Stimulated activated CD4-positive, alpha-beta T cell treated with anti-CD3 and anti-CD28 coated beads, Interleukin-12 subunit alpha, Interleukin-12 subunit beta, amount 100 ng/mL, for 4 hours (primary cell): ENCODE measurements around the gene MME.

Experiments
- DNase-seq: peaks from one replicate; pipeline ENCODE4 v3.0.0-alpha.2; 2020

Gene MME

DNA sequence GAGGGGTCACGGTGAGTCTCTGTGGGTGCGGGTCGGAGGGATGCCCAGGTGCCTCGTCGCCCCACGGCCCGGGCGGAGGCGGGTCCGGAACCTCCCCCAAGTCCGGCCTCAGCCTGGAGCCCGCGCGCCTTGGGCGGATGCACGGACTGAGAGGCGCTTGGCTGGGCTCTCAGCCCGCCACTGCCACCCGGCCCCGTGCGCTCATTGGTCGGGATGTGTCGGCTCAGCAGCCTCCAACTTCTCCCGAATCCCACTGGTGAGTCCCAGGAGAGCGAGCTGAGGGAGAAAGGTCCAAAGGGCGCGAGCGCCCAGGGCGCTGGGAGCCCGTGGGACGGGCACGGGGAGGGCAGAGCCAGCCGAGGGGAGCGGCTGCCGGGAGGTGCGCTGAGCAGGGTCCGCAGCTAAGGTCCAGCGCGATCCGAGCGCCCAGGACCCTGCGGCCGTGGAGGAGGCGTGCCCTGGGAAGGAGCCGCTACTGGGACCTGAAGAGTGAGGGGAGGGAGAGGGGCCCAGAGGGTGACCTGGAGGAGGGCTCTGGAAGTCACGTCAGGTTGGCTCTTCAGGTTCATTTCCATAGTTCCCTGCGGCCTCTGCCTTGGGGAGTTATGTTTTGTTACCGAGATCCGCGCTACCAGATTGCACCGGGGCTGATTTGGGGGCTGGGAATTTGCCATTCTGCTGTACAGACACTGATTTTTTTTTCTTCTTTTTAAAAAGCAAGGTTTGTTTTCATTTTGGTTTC lies at the start of gene MME:
Gene MME (plus strand): TSS at position 574 of the 742 bp plus-strand sequence. CDS start 3,849 bp downstream, outside the sequence.
- DNase-seq: no peak

DNA sequence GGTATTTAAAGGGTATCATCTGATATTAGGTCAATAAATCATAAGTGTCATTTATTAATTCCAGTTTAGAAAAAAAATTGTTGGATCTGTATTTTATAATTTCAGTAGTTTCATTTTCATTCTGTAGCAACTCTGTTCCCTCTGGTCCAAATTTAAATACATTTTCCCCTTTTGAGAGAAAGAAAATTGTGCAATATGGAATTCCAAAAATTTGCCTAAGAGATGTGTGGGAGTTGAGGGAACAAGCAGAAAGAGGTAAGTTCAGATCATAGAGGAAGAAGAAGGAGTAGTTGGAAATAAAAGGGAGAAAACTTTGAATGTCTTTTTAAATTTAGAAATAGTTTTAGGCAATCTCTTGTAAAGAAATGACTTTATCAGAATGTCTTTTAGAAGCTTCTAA lies 48.9 kb upstream of the MME start:
- no peak for DNase-seq

DNA sequence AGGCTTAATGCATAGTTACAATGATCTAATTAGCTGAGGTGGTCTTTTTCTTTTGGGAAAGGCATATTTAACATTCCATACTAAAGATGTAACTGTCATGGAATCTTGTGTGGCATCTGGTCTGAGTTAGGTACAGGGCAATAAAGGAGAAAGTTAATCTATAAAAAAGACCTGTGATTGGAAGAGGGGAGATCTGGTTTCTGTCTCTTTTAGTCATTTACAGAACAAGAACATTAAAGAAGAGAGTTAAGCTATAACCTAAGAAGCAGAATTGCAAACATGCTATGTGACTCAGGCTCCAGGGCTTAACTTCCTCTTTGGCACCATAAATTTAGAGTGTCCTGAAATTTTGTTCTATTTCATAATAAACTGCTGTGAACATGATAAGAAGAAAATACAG lies 47.2 kb upstream of the MME start:
- DNase-seq: no peak

DNA sequence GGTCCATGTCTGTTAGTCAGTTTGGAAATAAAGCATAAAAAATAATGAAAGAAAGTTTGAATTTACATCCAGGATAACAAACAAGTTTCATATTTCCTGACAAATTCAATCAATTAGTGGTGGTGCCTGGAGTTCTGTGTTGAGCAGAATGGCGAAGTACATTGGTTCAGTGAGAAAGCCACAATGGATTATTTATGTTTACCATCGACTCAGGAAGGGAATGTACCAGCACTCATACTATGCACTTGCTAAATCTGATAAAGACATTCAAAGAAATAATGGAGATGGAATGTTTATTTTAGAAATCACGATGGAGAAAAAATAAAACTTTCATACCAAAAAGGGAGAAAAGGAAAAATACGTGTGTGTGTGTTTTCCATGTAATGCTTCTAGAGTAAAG lies 45.3 kb upstream of the MME start:
- DNase-seq: no peak

DNA sequence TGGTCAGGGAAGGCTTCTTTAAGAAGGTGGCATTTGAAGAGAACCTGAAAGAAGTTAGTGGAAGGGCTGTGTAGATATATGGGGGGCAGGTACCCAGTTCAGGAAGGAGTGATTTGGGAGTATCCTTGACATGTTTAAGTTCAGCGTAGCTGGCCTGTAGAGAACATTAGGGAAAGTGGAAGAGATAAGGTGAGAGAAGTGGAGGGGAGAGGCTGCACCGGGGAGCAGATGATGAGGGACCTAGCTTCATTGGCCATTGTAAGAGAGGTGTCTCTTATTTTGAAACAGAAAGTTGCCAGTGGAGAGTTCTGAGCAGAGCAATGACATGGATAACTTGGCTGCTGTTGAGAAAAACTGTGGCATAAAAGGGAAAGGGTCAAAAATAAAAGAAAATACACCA lies 44.6 kb upstream of the MME start:
- DNase-seq: no peak

DNA sequence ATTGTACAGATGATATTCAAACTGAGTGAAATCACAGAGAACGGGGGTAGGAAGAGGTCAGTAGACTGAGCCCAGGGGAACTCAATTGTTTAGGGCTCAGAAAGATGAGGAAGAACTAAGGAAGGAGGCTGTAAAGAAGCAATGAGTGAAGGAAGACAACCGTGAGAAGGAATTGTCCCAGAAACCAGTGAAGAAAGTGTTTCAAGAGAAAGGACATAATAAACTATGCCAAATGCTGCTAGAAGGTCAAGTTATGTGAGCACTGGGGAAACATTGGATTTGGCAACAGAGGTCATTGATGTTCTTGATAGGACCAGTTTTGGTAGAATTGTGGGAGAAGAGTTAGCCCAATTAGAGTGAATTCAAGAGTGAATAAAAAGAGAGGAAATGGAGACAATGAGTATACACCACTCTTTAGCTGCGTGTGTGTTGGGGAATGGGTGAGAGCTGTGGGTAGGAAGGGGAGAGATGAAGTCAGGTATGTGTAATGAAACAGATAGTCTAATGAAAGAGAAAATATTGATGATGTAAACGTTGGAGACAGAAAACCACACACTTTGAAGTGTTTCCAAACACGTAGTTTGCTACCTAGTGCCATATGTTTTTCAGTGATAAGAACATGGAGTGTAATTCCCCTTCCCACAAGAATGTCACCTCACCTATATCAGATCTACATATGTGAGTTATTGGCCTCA lies 42.5 kb upstream of the MME start:
- DNase-seq: no peak

DNA sequence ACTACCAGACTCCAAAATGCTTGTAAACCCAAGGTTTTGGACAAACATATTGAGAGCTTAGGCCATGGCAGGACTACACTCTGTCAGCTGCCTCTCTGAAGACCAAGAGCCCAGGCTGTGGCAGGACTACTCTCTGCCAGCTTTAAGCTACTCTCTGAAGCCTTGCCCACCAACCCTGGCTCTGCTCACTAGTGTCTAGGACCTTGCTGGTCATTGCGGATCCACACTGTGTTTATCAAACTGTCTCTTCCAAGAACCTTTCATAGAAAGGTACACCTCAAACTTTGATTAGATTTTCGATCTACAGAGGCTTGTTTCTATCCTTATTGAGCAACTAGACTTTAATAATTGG lies 41.9 kb upstream of the MME start:
- no peak for DNase-seq

DNA sequence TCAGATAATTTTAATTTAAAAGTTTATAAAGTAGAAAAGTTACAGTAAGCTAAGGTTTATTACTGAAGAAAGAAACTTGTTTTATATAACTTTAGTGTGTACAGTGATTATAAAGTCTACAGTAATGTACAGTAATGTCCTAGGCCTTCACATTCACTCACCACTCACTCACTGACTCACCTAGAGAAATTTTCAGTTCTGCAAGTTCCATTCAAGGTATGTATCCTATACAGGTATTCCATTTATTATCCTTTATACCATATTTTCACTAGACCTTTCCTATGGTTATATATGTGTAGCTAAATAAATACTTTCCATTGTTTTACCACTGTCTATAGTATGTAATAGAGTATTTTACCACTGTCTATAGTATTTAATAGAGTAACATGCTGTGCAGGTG lies 33.2 kb upstream of the MME start:
- no peak for DNase-seq

DNA sequence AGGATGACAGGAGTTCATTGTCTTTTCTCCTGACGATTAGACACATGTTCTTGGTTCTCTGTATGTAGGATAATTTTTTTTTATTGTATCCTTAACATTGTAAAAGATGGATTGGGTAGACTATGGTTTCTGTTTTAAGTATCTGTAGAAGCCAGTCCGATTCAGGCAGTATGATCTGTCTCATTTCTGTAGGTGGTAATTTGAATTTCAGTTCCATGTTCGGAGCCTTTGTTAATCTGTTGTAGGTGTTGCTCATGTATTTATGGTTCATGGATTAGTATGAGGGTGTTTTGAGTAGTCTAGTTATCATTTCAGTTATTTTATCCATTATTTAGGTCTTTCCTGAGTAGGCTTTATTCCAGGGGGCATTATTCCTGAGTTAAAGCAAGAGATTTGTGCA lies 32.4 kb upstream of the MME start:
- no peak for DNase-seq

DNA sequence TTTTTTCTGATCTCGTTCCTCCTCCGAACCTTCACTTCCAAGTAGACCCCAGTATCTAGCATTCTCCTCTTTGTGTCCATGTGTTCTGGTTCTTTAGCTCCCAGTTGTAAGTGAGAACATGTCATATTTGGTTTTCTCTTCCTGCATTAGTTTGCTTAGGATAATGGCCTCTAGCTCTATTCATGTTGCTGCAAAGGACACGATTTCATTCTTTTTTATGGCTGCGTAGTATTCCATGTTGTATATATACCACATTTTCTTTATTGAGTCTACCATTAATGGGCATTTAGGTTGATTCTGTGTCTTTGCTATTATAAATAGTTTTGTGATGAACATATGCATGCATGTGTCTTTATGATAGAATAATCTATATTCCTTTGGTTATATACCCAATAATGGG lies 30.2 kb upstream of the MME start:
- no peak for DNase-seq

DNA sequence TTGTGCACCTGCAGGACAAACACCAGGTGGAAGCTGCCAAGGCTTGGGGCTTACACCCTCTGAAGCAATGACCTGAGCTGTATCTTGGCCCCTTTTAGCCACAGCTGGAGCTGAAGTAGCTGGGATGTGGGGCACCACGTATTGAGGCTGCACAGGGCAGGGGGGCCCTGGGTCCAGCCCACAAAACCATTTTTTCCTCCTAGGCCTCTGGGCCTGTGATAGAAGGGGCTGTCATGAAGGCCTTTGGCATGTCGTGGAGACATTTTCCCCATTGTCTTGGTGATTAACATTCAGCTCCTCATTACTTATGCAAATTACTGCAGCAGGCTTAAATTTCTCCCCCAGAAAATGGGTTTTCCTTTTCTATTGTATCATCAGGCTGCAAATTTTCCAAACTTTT lies 27.6 kb upstream of the MME start:
- no peak for DNase-seq

DNA sequence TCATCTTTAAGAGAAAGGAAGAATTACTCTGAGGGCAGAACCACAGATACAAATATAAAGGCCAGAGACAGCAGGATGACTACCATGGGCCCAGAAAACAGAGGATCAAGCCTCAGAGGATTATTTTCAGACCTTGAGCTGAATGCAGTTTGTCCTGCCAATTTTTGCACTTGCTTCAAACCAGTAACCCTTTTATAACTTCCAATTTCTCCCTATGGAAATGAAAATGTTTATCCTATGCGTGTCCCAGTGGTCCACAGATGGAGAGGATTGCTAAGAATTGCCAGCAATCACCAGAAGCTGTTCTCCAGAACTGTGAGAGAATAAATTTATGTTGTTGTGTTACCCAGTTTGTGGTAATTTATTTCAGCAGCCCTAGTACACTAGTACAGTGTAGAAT lies 26.4 kb upstream of the MME start:
- DNase-seq: no peak

DNA sequence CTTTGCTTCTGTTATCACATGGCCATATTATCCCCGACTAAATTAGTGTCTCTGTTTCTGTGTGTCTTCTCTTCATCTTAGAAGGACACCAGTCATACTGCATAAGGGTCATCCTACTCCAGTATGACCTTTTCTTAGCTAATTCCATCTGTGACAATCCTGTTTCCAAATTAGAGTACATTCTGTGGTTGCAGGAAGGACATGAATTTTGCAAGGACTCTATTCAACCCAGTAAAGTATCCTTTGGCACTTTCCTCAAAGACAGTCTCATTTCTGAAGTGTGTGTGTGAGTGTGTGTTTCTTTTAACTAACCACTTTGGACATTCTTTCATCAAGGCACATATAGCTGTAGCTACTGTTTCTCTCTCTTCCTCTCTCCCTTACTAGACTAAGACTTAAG lies 15.2 kb upstream of the MME start:
- no peak for DNase-seq

DNA sequence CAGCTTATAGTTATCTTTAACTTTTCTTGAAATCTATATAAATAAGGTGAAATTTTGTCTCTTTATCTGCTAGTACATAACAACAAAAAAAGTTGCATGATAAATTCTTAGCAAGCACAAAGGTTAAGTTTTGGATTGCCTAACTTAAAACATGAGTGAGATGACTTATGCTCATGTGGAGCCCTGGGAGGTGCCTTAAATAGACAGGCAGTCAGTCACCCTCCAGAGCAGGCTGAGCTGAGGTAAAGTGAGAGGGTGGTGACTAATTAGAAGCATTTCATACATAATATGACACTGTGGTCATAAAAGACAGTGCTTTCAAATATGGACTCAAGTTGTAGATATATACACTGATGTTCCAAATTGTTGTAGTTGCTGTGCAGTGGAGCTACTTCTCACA lies 14.6 kb upstream of the MME start:
- DNase-seq: no peak

DNA sequence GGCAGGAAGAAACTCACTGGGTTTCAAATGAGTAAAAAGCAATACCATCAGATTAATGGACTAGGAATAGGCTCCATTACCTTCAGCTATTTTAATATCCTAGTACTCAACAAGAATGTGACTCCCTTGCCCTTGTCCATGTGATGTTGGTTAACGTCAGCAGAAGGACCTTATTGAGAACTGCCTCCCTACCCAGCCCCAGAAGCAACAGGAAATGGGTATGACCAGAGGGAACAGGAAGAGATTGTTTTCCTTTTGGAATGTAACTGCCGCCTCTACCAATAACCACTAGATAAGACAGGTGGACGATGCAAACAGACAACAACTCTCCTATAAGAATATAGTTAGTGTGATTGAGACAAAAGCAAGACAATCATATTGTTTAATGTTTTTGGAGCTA lies 10.4 kb upstream of the MME start:
- no peak for DNase-seq

DNA sequence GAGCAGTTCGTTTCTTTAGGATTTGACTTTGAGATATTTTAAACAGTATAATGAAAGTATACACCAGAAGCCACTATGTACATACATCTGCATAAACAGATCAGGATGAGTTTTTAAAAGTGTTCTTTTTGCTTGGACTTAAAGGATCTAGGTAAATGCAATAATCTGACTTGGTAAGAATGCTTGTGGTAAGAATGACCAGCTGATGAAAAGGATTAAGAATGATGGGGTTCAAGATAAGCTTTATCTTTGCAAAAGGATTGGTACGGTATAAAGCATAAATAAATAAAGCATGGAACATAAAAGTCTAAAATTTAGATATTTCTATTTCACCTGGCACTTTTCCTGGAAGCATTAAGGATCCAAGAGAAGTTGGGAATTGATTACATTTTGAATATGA lies 9.8 kb upstream of the MME start:
- no peak for DNase-seq

DNA sequence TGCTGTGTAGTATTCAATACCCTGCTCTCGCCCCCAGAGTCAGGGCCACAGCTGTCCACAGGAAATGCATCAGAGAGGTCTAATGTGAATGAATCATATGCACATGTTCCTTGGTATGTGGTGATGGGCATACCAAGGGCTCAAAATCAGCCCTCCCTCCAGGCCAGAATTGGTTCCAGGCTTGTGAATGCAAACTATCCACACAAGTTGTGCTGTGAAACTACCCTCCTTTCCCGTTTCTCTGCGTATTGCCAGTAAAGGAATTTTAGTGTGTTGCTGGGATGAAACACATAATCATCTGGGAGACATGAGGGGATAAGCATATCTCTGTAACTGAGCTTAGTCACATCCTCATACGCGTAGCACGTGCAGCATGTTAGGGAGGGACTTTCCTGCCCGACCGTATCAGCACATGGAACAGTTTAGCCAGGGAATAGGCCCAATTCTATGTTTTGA lies 9.2 kb upstream of the MME start:
- no peak for DNase-seq

DNA sequence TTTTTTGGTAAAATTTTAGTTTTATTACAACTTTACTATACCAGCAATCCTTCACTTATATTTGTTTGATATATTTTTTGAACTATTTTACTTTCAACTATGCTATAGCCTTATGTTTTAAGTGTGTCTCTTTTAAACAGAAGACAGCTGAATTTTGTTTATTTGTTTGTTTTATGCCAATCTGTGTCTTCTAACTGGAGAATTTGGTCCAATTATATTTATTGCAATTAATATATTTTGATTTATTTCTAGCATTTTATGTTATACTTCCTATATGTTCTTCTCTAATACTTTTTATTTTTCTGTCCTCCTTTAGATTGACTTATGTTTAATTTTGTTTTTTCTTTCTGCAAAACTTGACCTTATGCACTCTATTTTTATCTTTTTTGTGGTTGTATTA lies 4.9 kb upstream of the MME start:
- DNase-seq: no peak

DNA sequence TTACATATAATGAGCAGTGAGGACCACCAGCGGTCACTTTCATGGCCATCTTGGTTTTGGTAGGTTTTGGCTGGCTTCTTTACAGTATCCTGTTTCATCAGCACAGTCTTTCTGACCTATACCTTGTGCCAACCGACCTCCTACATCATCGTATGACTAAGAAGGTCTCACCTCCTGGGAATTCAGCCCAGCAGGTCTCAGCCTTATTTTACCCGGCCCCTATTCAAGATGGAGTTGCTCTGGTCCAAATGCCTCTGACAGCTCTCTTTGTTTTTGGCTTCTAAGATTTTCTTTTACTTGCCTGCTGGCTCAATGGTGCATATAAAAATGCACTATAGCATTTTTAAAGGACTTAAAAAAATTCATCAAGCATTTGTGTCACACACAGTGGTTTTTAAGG lies 3.2 kb upstream of the MME start:
- DNase-seq: no peak

DNA sequence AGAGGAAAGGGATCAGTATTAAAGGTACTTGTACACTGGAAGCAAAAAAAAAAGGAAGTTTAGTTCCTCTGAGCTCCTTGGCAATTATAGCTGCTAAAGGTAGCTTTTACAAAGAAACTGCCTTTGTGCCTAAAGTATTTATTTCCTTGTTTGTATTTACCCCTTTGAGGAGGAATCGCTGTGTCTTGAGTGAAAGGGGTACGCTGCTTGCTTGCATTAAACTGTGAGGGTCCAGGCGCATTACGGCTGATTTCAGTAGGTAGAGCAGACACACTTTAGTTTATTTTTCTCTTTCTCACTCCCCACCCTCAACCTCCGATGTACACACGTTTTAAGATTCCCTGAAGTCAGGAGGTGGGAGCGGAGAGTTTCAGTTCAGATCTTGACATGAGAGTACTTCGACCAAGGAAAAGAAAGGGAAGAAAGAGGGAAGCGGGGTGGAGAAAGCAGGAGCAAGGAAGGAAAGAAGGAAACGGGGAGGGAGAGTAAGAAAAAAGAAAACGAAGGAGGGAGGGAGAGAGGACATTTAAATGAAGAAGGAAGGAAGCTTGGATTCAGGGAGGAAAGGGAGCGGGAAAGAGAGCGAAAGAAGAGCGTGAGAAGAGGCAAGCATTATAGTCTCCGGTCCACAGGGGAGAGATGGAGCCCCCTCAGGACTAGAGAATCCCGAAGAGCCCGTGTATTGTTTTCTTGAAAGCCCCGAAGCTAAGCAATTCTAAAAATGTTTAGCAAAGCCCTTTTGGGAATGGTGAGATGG lies 1.2 kb upstream of the MME start:
- no peak for DNase-seq

DNA sequence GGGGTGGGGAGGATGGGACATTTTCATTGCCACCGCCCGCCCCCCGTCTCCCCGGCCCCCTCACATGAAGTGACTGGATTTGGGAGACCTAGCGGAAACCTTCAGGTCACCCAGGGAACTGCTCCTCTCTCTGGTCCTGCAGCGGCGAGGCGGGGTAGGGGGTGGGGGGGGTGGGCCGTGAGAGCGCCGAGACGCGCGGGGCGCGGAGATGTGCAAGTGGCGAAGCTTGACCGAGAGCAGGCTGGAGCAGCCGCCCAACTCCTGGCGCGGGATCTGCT lies 712 bp upstream of the MME start:
- DNase-seq: no peak

DNA sequence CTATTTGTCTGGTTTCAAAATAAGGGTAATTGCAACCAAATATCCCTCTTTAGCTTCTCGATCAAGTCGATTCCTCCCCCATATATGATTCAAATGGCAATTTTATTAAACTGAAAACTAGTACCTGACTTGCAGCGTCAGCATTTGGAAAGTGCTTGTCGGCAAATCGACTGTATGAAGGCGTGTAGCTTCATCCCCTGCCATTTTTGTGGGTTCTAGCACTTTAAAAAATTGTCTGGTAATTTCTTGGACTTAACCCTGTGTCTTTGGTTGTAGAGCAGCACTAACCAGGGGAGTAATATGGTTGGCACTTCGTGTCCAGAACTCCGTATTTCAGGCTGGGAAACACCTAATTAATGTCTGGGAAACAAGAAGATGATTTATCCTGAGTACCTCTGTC lies 573 bp downstream of the MME start:
- no peak for DNase-seq

DNA sequence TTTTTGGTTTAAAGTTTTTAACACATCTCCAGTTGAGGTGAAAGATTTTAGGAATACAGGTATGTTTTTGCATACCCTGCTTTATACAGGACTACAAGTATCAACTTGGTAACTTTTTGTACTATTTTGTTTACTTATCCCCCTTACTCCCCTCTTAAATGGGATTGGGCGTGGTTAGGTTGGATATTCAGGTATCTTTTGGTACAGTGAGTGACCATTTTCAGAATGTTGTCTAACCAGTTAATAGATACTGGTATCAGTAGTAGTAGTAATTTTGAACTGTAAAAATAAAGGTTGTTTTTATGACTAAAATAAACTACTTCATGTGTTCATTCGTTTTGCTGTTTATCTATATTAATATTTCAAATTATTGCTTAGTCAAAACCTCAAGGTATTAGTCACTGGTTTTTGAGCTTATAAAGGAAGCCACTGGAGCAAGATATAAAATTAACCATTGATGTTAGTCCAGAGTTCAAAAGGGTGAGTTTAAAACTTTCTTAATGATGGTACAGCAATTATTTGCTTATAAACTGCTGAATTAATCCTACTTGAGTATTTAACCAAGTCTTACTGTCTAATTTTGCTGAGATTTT lies 3.3 kb downstream of the MME start:
- no peak for DNase-seq

DNA sequence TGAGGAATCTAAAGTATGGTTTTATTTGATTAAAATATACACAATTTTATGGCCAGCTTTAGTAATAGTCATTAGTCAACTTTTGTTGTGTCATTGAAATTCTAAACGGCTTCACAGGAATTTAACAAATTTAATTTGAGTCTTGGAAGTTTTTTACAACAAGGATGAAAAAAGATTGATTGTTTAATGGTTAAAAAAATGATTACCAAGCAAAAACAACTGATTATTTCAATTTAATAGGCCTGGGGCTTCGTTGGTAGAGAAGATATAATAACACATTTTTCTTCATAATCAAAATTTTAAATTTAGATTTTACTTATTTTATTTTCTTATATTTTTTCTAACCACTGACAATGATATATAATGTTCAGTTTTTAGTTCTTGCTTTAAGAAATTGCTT lies 4.4 kb downstream of the MME start:
- DNase-seq: no peak
